Osteoblast (primary cell): ENCODE data around the gene RAB9A. TPM values are rescaled to one million over a fixed set of nuclear protein-coding genes. Genes with fewer than 3 reads are reported as not detected.

Experiments
- DNase-seq: peaks from one replicate; pipeline ENCODE4 v3.0.0; 2011; ENCODE audit warnings: low spot score, mixed read lengths; ENCODE audit not compliant: insufficient read length; ENCODE audit errors: missing footprints
- H2AFZ ChIP-seq: 2 replicates; pipeline ENCODE4 v1.6.0; 2011; ENCODE audit warnings: mild to moderate bottlenecking, low read length
- H3K27ac ChIP-seq: 2 replicates; pipeline ENCODE4 v1.5.1; 2011; ENCODE audit warnings: mild to moderate bottlenecking, low read depth, low read length, moderate library complexity
- H3K27me3 ChIP-seq: 2 replicates; pipeline ENCODE4 v1.6.0; 2012; ENCODE audit warnings: mild to moderate bottlenecking, control low read depth, inconsistent platforms, low read length, moderate library complexity; ENCODE audit not compliant: insufficient read depth
- H3K36me3 ChIP-seq: 2 replicates; pipeline ENCODE4 v1.5.1; 2011; ENCODE audit warnings: mild to moderate bottlenecking, low read length, control low read depth, moderate library complexity; ENCODE audit not compliant: insufficient read depth
- H3K4me1 ChIP-seq: 2 replicates; pipeline ENCODE4 v1.5.1; 2011; ENCODE audit warnings: mild to moderate bottlenecking, low read length, control low read depth, moderate library complexity; ENCODE audit not compliant: insufficient read depth
- H3K4me2 ChIP-seq: 2 replicates; pipeline ENCODE4 v1.6.0; 2011; ENCODE audit warnings: mild to moderate bottlenecking, low read length; ENCODE audit not compliant: insufficient read depth
- H3K4me3 ChIP-seq: fragments of 200-600 bp; sonication (generic); 3 replicates; pipeline ENCODE4 v1.5.1; 2012; ENCODE audit warnings: mild to moderate bottlenecking, low read length, inconsistent platforms; ENCODE audit not compliant: insufficient read depth
- H3K79me2 ChIP-seq: 2 replicates; pipeline ENCODE4 v1.6.0; 2012; ENCODE audit warnings: mild to moderate bottlenecking, low read length, control low read depth, inconsistent platforms; ENCODE audit not compliant: insufficient read depth
- H3K9me3 ChIP-seq: 2 replicates; pipeline ENCODE4 v1.5.1; 2011; ENCODE audit warnings: low read depth, low read length, control low read depth
- H4K20me1 ChIP-seq: 2 replicates; pipeline ENCODE4 v1.6.0; 2012; ENCODE audit warnings: mild to moderate bottlenecking, low read length, control low read depth; ENCODE audit not compliant: insufficient read depth
- CTCF ChIP-seq: IDR thresholded peaks from 2 replicates; pipeline ENCODE4 v1.5.1; 2011; ENCODE audit warnings: mild to moderate bottlenecking, low read depth, low read length, moderate library complexity; ENCODE audit errors: extremely low read depth
- total RNA-seq: library from RNA; depleted of rRNA; stranded (reverse); fragments of >200 nt; gene quantifications from 2 replicates; pipeline ENCODE4 v1.2.3, GENCODE V29; 2012

Gene RAB9A
- total RNA-seq, 1 donor, result 63.0 TPM

DNA sequence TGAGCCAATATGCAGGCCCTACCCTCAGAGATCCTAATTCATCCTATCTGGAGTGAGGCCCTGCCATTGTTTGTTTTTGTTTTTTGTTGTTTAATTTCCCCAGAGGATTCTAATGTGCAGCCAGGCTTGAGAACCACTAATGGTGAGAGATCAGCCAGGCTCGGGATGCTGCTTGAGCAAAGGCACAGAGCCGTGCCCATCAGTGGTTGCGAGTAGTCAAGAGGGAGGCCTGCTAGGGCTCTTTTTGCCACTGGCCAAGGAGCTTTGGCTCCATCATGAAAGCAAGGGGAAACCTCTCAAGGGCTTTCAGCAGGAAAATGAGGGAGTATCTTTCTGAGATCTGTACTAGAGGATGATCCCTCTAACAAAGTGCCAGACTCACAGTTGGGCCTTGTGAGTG is 33.3 kb upstream of the RAB9A start:
- Histone ChIP-seq H3K27me3 (no peaks in the 10 kb centered on the region), H3K4me1 (peaks cover 20% of the 10 kb centered on the region), H3K27ac (no peak overlapping the region), H4K20me1 (no peaks in the 10 kb centered on the region), H3K79me2 (no peaks in the 10 kb centered on the region), H3K9me3 (no peaks in the 10 kb centered on the region), H2AFZ (no peak overlapping the region), H3K4me2 (no peak overlapping the region), H3K4me3 (no peak overlapping the region), H3K36me3 (no peaks in the 10 kb centered on the region)
- no peak for TF ChIP-seq CTCF
- peak; percentile 3 for DNase-seq

- DNase-seq, result peak; percentile 63
- no peaks in the 10 kb centered on the region for H3K36me3 ChIP-seq
- H3K9me3 ChIP-seq, result no peaks in the 10 kb centered on the region
- H3K4me3 ChIP-seq, result peak overlapping the region; percentile 22
- H3K4me1 ChIP-seq, result peaks cover 23% of the 10 kb centered on the region
- peak overlapping the region; percentile 64 for H3K4me2 ChIP-seq
- peak overlapping the region; percentile 54 for H2AFZ ChIP-seq
- H3K79me2 ChIP-seq, result no peaks in the 10 kb centered on the region
- H4K20me1 ChIP-seq, result no peaks in the 10 kb centered on the region
- peak; percentile 69 for TF ChIP-seq CTCF
- H3K27me3 ChIP-seq, result no peaks in the 10 kb centered on the region
- peak overlapping the region; percentile 68 for H3K27ac ChIP-seq
These were observed 30.3 kb upstream of the RAB9A start for GRCh38 chrX:13658602-13659001.

- peak; percentile 58 for DNase-seq
- Histone ChIP-seq H4K20me1 (no peaks in the 10 kb centered on the region), H3K27me3 (no peaks in the 10 kb centered on the region), H3K4me2 (peak overlapping the region; percentile 64), H3K4me3 (peak overlapping the region; percentile 22), H3K4me1 (peaks cover 22% of the 10 kb centered on the region), H2AFZ (peak overlapping the region; percentile 54), H3K79me2 (no peaks in the 10 kb centered on the region), H3K9me3 (no peaks in the 10 kb centered on the region), H3K36me3 (no peaks in the 10 kb centered on the region), H3K27ac (peak overlapping the region; percentile 68)
- TF ChIP-seq CTCF, result no peak
These were observed 29.9 kb upstream of the RAB9A start for GRCh38 chrX:13659063-13659462.

DNA sequence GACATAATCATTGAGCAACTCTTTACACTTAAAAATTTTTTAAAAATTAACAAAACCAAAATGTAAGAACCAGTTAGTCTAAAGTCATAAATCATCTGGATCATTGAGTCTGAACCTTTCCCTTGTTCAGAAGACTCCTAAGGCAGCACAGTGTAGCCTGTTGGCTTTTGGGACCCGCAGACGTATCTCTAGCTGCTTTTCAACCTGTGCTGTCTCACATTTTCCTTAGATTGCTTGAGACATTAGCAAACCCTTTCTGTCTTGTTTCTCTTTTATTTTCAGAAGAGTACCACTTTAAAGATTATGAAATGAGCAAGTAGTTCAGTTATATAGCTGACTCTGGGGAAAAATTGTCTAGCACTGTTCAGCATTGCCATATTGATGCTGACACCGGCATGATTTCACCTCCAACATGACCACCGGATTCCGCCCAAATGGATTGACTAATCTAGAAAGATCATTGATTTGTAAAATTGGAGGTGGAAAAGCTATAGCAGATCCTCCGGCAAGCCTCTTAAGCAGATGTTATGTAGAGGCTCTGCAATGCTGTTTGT is 27.1 kb upstream of the RAB9A start:
- H3K27ac ChIP-seq, result peak overlapping the region; percentile 48

More for the DNA sequence above, 27.1 kb upstream of the RAB9A start:
- Histone ChIP-seq H3K27me3 (no peaks in the 10 kb centered on the region), H3K79me2 (no peaks in the 10 kb centered on the region), H3K4me3 (peak overlapping the region; percentile 43), H3K9me3 (no peaks in the 10 kb centered on the region), H3K36me3 (no peaks in the 10 kb centered on the region), H3K4me2 (peak overlapping the region; percentile 63), H4K20me1 (no peaks in the 10 kb centered on the region), H2AFZ (peak overlapping the region; percentile 16), H3K4me1 (peaks cover 29% of the 10 kb centered on the region)
- no peak for DNase-seq
- TF ChIP-seq CTCF, result no peak
